ENCODE results near the gene OTUD3.

OTUD3 gene

DNA sequence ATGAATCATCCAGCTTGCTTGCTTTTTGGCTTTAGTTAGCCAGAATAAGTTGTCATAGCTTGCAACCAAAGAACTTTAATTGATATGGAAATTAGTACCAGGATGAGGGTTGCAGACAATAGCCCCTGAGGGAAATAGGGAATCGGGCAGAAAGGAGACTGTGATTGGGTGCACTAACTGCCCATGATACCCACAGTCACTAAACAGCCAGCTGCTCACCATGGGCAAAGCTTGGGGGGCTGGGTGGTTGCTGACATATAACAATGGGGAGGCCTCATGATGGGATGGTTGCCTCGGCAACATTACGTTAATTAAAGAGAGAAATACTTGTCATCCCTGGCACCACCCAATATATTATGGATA is 59.0 kb downstream of the OTUD3 start:
- no peak overlapping the region for H3K27ac ChIP-seq
- TF ChIP-seq, protein P1, sequence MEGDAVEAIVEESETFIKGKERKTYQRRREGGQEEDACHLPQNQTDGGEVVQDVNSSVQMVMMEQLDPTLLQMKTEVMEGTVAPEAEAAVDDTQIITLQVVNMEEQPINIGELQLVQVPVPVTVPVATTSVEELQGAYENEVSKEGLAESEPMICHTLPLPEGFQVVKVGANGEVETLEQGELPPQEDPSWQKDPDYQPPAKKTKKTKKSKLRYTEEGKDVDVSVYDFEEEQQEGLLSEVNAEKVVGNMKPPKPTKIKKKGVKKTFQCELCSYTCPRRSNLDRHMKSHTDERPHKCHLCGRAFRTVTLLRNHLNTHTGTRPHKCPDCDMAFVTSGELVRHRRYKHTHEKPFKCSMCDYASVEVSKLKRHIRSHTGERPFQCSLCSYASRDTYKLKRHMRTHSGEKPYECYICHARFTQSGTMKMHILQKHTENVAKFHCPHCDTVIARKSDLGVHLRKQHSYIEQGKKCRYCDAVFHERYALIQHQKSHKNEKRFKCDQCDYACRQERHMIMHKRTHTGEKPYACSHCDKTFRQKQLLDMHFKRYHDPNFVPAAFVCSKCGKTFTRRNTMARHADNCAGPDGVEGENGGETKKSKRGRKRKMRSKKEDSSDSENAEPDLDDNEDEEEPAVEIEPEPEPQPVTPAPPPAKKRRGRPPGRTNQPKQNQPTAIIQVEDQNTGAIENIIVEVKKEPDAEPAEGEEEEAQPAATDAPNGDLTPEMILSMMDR (conservative IDR thresholded peaks at IDR 0.05), result no peak

DNA sequence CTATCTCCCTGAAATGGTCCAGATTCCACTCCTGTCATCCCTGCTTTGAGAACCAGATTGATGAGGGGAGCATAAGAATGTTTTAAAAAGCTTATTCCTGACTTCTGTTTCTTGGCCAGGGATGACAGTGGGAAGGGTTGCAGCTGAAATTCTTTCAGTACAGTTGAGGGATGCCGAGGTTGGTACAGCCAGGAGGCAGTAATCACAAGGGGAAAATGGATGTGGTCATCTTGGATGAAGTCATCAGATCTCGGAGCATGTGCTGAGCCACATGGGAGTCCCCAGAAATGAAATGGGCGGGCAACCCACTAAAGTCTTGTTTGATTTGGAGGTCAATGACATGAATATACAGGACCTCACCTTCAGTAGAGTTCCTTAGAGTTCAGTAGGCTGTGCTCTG is 59.9 kb downstream of the OTUD3 start:
- H3K27ac ChIP-seq, result no peak overlapping the region
- TF ChIP-seq, protein P1 (conservative IDR thresholded peaks at IDR 0.05), result no peak

DNA sequence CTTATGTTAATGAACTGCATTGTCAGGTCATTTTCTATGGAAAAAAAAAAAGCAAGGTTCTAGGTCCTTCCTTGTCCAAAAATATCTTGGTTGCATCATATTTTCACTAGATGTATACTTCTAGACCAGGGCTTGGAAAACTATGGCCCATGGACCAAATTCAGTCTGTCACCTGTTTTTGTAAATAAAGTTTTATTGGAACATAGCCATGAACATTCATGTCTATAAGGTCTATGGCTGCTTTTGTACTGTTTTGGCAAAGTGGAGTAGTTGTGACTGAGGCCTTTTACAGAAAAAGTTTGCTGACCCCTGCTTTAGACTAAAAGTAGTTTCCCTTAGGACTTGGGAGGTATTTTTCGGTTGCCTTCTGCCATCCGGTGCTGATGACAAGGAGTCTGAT is 60.5 kb downstream of the OTUD3 start:
- TF ChIP-seq, protein P1 (conservative IDR thresholded peaks at IDR 0.05), result no peak
- no peak overlapping the region for H3K27ac ChIP-seq

DNA sequence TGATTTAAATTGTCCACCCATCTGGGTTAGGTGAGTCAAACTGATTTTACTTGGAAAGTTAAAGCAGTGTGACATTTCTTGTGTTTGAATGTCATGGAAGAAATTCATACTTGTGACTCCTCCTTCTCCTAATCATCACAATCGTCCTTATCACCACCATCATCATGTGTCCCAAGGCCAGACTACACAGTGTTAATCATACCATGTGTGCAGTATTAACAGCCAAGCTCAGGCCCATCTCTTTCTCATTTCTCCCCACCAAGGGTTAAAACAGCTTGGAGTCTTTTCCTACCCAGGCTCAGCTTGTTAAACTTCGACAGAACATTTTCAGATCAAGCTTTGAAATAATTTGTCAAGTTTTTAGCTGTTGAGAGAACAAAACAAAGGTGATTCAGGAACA is 63.7 kb downstream of the OTUD3 start:
- TF ChIP-seq, protein P1 (conservative IDR thresholded peaks at IDR 0.05), result no peak

DNA sequence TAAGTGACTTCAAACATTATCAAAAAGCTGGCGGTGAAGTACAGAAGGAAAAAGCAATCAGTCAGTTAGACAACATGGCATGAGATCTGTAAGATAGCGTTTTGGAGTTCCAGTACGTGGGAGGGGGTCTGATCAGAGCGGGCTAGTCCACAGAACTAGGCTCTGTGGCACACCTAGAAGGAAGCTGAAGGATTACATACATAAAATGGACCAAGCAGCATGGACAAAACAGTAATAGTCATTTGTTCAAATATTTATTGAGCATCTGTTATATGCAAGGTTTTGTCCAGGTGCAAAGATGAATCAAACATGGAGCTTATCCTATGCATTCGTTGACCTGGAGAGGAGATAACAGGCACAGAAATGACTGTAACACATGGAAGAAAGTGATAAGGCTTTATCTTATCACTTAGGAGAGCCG is 64.1 kb downstream of the OTUD3 start:
- no peak overlapping the region for H3K27ac ChIP-seq
- TF ChIP-seq, protein P1 (conservative IDR thresholded peaks at IDR 0.05), result no peak

More for the DNA sequence above, 63.7 kb downstream of the OTUD3 start:
- no peak overlapping the region for H3K27ac ChIP-seq

DNA sequence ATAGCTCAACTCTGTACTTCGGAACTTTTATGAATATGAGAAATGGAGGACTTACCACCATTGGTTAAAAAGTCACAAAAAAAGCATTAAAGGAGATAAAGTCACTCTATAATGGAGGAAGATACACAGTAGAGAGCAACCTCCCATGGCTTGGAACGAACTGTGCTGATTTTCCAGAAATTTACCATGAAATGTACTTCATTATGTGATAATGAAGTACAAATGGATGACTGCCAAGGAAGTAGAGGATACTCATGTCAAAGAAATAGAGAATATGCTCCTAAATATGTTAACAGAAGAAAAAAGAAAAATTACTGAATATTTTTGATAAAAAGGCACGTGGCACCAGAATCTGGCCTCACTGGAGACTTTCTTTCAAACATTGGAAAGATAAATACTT is 64.8 kb downstream of the OTUD3 start:
- H3K27ac ChIP-seq, result no peak overlapping the region
- TF ChIP-seq, protein P1 (conservative IDR thresholded peaks at IDR 0.05), result no peak

DNA sequence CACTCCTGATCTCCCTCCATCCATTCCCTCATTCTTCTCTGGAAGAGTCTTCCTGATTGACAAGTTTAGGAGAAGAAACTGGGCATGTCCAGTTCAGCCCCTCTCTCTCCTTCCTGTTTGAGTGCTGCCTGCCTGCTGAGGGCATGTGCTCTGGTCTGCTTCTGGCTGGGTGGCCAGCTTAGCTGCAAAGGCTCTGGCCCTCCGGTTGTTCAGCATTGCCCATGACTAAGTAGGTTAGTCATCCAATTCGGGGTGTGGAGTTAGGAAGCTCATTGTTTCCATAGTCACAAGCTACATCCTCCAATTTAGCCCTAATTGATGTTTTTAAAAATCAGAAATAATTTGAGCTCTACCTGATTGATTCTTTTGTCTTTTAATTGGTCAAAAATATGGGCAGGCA is 66.8 kb downstream of the OTUD3 start:
- TF ChIP-seq, protein P1 (conservative IDR thresholded peaks at IDR 0.05), result no peak
- no peak overlapping the region for H3K27ac ChIP-seq

DNA sequence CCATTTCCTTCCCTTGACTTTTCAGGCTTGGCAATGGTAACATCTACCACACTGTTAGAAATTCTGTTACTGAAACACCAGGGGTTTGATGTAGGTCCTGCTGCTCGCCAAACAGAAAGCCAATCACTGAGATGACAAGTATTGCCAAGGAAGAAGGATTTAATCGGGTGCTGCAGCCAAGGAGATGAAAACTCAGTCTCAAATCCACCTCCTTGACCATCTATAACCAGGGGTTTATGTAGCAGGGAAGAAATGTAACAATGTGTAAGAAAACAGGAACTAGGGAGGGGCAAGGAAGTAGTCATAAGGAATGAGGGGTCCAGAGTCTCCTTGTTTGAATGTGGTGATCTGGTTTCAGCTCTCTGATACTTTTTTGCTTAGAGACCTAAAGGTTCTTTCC is 71.9 kb downstream of the OTUD3 start:
- H3K27ac ChIP-seq, result no peak overlapping the region
- TF ChIP-seq, protein P1 (conservative IDR thresholded peaks at IDR 0.05), result no peak
